Heart left ventricle (tissue), 16 donors: ENCODE measurements around the gene CD40LG. TPM values are rescaled to one million over a fixed set of nuclear protein-coding genes. Genes with fewer than 3 reads are reported as not detected.

Source experiments
- ATAC-seq, 4 donors: fragments of 200-7000 bp; cut with Tn5 transposase; one replicate each; pipeline ENCODE4 v1.9.1; 2020 to 2022; ENCODE audit warnings: moderate library complexity in 4 of 4, mild to moderate bottlenecking in 3 of 4, moderate number of reproducible peaks in 1 of 4
- DNase-seq, 5 donors: peaks; one replicate each; pipeline ENCODE4 v3.0.0-alpha.2; 2020
- H3K27ac ChIP-seq, 12 donors: fragments of 200-600 bp; sonication (generic) in 4 of 12; one replicate each; pipeline versions ENCODE4 v1.5.0 to v1.8.0; 2016 to 2022; ENCODE audit warnings: mild to moderate bottlenecking in 2 of 12
- H3K27me3 ChIP-seq, 9 donors: fragments of 200-600 bp; sonication (generic) in 2 of 9; one replicate each; pipeline versions ENCODE4 v1.5.1 to v1.8.0; 2016 to 2022; ENCODE audit warnings: mild to moderate bottlenecking in 3 of 9
- H3K36me3 ChIP-seq, 9 donors: fragments of 200-600 bp; sonication (generic) in 2 of 9; one replicate each; pipeline versions ENCODE4 v1.5.0 to v1.8.0; 2018 to 2022; ENCODE audit warnings: mild to moderate bottlenecking in 2 of 9
- H3K4me1 ChIP-seq, 12 donors: fragments of 200-600 bp; sonication (generic) in 4 of 12; one replicate each; pipeline versions ENCODE4 v1.5.0 to v1.8.0; 2016 to 2022; ENCODE audit warnings: mild to moderate bottlenecking in 3 of 12
- H3K4me3 ChIP-seq, 12 donors: fragments of 200-600 bp; sonication (generic) in 4 of 12; one replicate each; pipeline versions ENCODE4 v1.5.0 to v1.8.0; 2017 to 2022; ENCODE audit warnings: mild to moderate bottlenecking in 9 of 12, moderate library complexity in 4 of 12
- H3K9me3 ChIP-seq, 12 donors: fragments of 200-600 bp; sonication (generic) in 4 of 12; one replicate each; pipeline versions ENCODE4 v1.5.0 to v1.8.0; 2016 to 2022; ENCODE audit warnings: mild to moderate bottlenecking in 1 of 12
- CTCF ChIP-seq, 12 donors: fragments of 200-600 bp; sonication (generic) in 4 of 12; IDR thresholded peaks; one replicate each; pipeline versions ENCODE4 v1.5.0 to v1.8.0; 2018 to 2022; ENCODE audit warnings: antibody characterized with exemption in 12 of 12, mild to moderate bottlenecking in 5 of 12
- POLR2A ChIP-seq, 2 donors: fragments of 450-650 bp; IDR thresholded peaks; one replicate each; pipeline ENCODE4 v1.6.1; 2017; ENCODE audit warnings: antibody characterized with exemption in 2 of 2, mild to moderate bottlenecking in 2 of 2, moderate library complexity in 2 of 2
- WGBS, 4 donors: extraction: QIAGEN DNeasy Blood & Tissue Kit in 2 of 4; methylation state at CpG; one replicate each; pipeline versions ENCODE4 v1.1.5 to v1.1.7; 2013 to 2018; 5-methylcytosine and 5-hydroxymethylcytosine counted together
- intact Hi-C, 10 donors: fragments of 100-400 bp; cut with DNase I; formaldehyde crosslinking; loops; one replicate each; pipeline versions ENCODE4 v1.11.1 to v1.14.2; 2022
- polyA plus RNA-seq, 2 donors: library from polyadenylated mRNA; stranded (reverse); fragments of 200-250 nt; gene quantifications; one replicate each; pipeline ENCODE4 v1.2.3, GENCODE V29; 2013
- total RNA-seq, 9 donors: library from RNA; depleted of rRNA in 2 of 9; stranded (reverse); fragments of >200 nt in 2 of 9; fragmentation: NEBNext Ultra II Directional in 3 of 9; extraction: Animal tissue kit (Norgen Biotek cat#: 25700) in 3 of 9; gene quantifications; one replicate each; pipeline versions ENCODE4 v1.1.0 to v1.2.4, GENCODE V29; 2016 to 2023
- donor health status: ischemic (EF 13 %, LVEDD 7.1; RV severe dilation, severe dysfunction).
- donor health status: healthy with polysubstance abuse.
- donor health status: DM: no; HTN: yes; CAD: no.
- donor health status: DM: no; HTN: no; CAD: no.
- donor health status: ischemic (EF 25% LVEDD 6.9; RV normal size, moderate dysfunction).
- donor health status: ischemic (EF 25% LVEDD 5.7; RV mildly dilated, moderate dysfunction).
- donor health status: healthy.
- donor health status: DM: yes; HTN: yes; CAD: no.
- donor health status: ischemic (EF 35%, LVEDD 5.7; RV mildly dilated, moderate dysfunction).
- donor health status: nonischemic (EF 11% LVEDD 7.7; RV severe dilation, severe dysfunction).
- donor health status: DM: yes; HTN: yes; CAD: no.
- donor health status: PGD.
- donor health status: ischemic (EF 29% LVEDD 5.4; RV normal size, mild dysfunction).
- donor health status: nonischemic (EF 23%, LVEDD 6.1; RV moderate dilation, normal function).

CD40LG gene
- total and polyA plus RNA-seq, 11 donors, result 0.04 to 0.75 (median 0.36) TPM; not detected in 8

- no peak for ATAC-seq
- WGBS, 4 donors, result 75 to 94% (median 89%) methylated on average over 5 of the region's 5 CpGs
- H3K4me1 ChIP-seq, result no peaks in the 10 kb centered on the region
- TF ChIP-seq CTCF (IDR thresholded peaks at IDR 0.05), result no peak
- TF ChIP-seq POLR2A (IDR thresholded peaks at IDR 0.05), result no peak
- no peaks in the 10 kb centered on the region for H3K36me3 ChIP-seq
- no peaks in the 10 kb centered on the region for H3K9me3 ChIP-seq
- H3K4me3 ChIP-seq, result no peak overlapping the region
- intact Hi-C loops, result no loop called here
- DNase-seq, result no peak
- no peak overlapping the region for H3K27ac ChIP-seq
- H3K27me3 ChIP-seq, result no peaks in the 10 kb centered on the region
These were observed 8.5 kb downstream of the CD40LG start for GRCh38 chrX:136656361-136656964.

DNA sequence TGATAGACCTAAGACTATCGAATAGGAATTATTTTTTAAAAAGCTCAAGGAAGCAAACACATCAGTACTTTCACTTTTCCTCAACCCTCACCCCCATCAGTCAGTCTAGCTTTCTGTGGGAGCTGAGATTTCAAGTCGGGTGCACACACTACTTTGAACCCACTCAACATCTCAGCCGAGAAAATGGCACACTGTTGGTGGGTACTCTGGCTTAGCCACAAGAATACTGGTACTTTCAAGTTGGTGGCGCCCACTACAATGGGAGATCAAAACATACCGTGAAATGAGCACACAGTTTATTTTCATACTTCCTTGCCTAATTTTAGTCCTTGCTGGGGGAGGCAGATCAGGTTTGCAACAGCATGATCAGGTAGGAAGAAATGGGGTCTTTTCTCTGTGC lies 10.2 kb downstream of the CD40LG start:
- Histone ChIP-seq H3K27me3 (no peaks in the 10 kb centered on the region), H3K4me3 (no peak overlapping the region), H3K4me1 (no peaks in the 10 kb centered on the region), H3K9me3 (no peaks in the 10 kb centered on the region), H3K27ac (no peak overlapping the region), H3K36me3 (no peaks in the 10 kb centered on the region)
- 68 to 92% (median 81%) methylated on average over 5 of the region's 5 CpGs for WGBS, 4 donors
- intact Hi-C loops, result no loop called here
- no peak for ATAC-seq
- no peak for DNase-seq
- TF ChIP-seq CTCF (IDR thresholded peaks at IDR 0.05) (no peak), POLR2A (IDR thresholded peaks at IDR 0.05) (no peak)

DNA sequence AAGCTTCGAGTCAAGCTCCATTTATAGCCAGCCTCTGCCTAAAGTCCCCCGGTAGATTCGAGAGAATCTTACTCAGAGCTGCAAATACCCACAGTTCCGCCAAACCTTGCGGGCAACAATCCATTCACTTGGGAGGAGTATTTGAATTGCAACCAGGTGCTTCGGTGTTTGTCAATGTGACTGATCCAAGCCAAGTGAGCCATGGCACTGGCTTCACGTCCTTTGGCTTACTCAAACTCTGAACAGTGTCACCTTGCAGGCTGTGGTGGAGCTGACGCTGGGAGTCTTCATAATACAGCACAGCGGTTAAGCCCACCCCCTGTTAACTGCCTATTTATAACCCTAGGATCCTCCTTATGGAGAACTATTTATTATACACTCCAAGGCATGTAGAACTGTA lies 11.2 kb downstream of the CD40LG start:
- no peaks in the 10 kb centered on the region for H3K9me3 ChIP-seq
- intact Hi-C loops, result no loop called here
- no peaks in the 10 kb centered on the region for H3K27me3 ChIP-seq
- H3K36me3 ChIP-seq, result peaks cover 0 to 2% (median 0%) of the 10 kb centered on the region in 9 donors
- no peak overlapping the region for H3K27ac ChIP-seq
- WGBS, 4 donors, result 84 to 94% (median 91%) methylated on average over 9 of the region's 9 CpGs
- no peak overlapping the region for H3K4me3 ChIP-seq
- ATAC-seq (no peak), DNase-seq (no peak)
- no peaks in the 10 kb centered on the region for H3K4me1 ChIP-seq
- TF ChIP-seq CTCF (IDR thresholded peaks at IDR 0.05) (no peak), POLR2A (IDR thresholded peaks at IDR 0.05) (no peak)

DNA sequence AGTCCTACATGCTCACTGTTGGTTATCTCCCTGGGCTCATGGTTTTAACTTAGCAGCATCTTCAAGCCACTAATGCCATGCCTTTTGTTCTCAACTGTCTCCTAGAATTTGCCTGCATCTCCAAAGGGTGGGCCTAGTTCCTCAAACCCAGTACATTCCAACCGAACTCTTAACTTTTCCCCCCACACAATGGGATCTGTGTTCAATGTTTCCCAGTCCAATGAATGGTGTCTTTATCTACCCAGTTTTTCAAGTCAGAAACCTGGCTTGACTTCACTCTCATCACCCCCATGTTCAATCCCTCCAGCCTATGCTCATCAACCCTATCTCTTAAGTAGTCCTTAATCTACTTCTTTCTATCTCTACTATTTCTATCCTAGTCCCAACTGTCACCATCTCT lies 12.9 kb downstream of the CD40LG start:
- WGBS, 4 donors, result 68 to 89% (median 78%) methylated on average over 1 of the region's 1 CpG
- no peaks in the 10 kb centered on the region for H3K27me3 ChIP-seq
- no peaks in the 10 kb centered on the region for H3K4me1 ChIP-seq
- H3K27ac ChIP-seq, result no peak overlapping the region
- peaks cover 0 to 15% (median 7%) of the 10 kb centered on the region in 9 donors for H3K36me3 ChIP-seq
- ATAC-seq (no peak), DNase-seq (no peak)
- intact Hi-C loops, result no loop called here
- TF ChIP-seq POLR2A (IDR thresholded peaks at IDR 0.05) (no peak), CTCF (IDR thresholded peaks at IDR 0.05) (no peak)
- peaks cover 0 to 14% (median 0%) of the 10 kb centered on the region in 12 donors for H3K9me3 ChIP-seq
- no peak overlapping the region for H3K4me3 ChIP-seq
